ENCODE measurements around the gene ARHGDIG. TPM values are rescaled to one million over a fixed set of nuclear protein-coding genes. Genes with fewer than 3 reads are reported as not detected.

The ARHGDIG gene
- total RNA-seq (1 to 10 TPM in 2 of 9 donors, under 1 TPM in 4, not detected in 3; 0.23 to 2.1 (median 0.64) TPM), polyA plus RNA-seq (1 to 10 TPM in 2 of 3 donors, under 1 TPM in 1; 0.40 to 3.5 (median 1.3) TPM)
- long read RNA-seq, donor 1, result 0 reads
- long read RNA-seq, donor 2, partial matches to known transcripts, result 0 of 1 reads
- long read RNA-seq, donor 2, other reads (novel, unspliced or antisense), result 0 of 1 reads
- long read RNA-seq, donor 3, result 0 reads
- long read RNA-seq, donor 4, result 0 reads
- long read RNA-seq, donor 5, result 0 reads
- long read RNA-seq, donor 6, result 0 reads
- long read RNA-seq, donor 7, result 0 reads
- long read RNA-seq, donor 8, result 0 reads
- long read RNA-seq, donor 9, result 0 reads
- long read RNA-seq, donor 10, partial matches to known transcripts, result 0 of 2 reads
- long read RNA-seq, donor 10, other reads (novel, unspliced or antisense), result 0 of 2 reads

DNA sequence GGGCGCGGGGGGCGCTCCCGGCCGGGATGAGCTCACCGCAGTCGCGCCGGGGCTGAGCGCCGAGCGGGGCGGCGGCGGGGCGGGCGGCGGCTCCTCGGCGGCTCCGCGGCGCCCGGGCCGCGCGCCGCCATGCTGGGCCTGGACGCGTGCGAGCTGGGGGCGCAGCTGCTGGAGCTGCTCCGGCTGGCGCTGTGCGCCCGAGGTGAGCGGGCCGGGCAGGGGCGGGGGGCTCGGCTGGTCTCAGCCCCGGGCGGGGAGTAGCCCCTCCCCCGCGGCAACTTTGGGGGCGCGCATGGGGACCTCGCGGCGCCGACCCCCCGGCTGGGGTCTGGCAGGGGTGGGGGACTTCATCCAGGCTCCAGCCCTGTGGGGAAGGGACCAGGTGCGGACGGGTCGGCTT lies at the start of gene ARHGDIG:
TSS of gene ARHGDIG (plus strand) at position 40 of the 400 bp plus-strand sequence. CDS start at position 130, 90 bp downstream.
- peak within 1 kb of the TSS in 1 of 4 donors; percentile 42 for H3K4me3 ChIP-seq
- peaks cover 0 to 5% of the 10 kb centered on the region in 2 donors for H3K4me1 ChIP-seq (replicated peaks in 1 of 2)
- no peaks in the 10 kb centered on the region for H3K36me3 ChIP-seq (replicated peaks in 1 of 2)
- peaks cover 14% of the 10 kb centered on the region for H3K27me3 ChIP-seq
- intact Hi-C loops (cut with DNase I), result no loop called here
- 1 to 2% methylated on average over 48 to 54 of the region's 54 CpGs; no CpG with 5 or more reads in 2 of the 4 donors for WGBS, 4 donors
- no peak within 1 kb of the TSS for H3K27ac ChIP-seq
- no peak for TF ChIP-seq POLR2A (IDR thresholded peaks at IDR 0.05)
- TF ChIP-seq, protein P1, sequence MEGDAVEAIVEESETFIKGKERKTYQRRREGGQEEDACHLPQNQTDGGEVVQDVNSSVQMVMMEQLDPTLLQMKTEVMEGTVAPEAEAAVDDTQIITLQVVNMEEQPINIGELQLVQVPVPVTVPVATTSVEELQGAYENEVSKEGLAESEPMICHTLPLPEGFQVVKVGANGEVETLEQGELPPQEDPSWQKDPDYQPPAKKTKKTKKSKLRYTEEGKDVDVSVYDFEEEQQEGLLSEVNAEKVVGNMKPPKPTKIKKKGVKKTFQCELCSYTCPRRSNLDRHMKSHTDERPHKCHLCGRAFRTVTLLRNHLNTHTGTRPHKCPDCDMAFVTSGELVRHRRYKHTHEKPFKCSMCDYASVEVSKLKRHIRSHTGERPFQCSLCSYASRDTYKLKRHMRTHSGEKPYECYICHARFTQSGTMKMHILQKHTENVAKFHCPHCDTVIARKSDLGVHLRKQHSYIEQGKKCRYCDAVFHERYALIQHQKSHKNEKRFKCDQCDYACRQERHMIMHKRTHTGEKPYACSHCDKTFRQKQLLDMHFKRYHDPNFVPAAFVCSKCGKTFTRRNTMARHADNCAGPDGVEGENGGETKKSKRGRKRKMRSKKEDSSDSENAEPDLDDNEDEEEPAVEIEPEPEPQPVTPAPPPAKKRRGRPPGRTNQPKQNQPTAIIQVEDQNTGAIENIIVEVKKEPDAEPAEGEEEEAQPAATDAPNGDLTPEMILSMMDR (IDR thresholded peaks at IDR 0.05), result no peak
- H3K9me3 ChIP-seq (replicated peaks in 1 of 3), result no peaks in the 10 kb centered on the region
- no peak for DNase-seq

DNA sequence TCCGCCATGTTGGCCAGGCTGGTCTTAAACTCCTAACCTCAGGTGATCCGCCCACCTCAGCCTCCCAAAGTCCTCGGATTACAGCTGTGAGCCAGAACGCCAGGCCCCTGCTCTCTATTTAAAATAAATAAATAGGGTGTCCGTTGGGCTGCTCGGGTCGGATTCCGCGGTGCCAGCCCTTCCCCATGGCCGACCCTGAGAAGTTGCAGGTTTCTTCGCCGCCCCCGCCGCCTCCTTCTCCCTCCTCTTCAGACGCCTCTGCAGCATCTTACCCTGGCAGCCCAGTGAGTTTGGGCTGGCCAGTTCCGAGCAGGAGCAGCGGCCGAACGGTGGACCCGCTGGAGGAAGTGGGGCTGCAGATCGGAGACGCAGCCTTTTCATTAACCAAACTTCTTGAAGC lies 49.4 kb upstream of the ARHGDIG start:
- Histone ChIP-seq H3K27ac (no peak overlapping the region), H3K4me3 (no peak overlapping the region), H3K36me3 (replicated peaks in 1 of 2) (peaks cover 0 to 14% of the 10 kb centered on the region in 2 donors), H3K4me1 (replicated peaks in 1 of 2) (peaks cover 17 to 21% of the 10 kb centered on the region in 2 donors), H3K9me3 (replicated peaks in 1 of 3) (no peaks in the 10 kb centered on the region), H3K27me3 (no peaks in the 10 kb centered on the region)
- intact Hi-C loops (cut with DNase I), result loop anchor here (10.0 kb wide), 1 partner anchor 124 kb away; the partner anchor contains the start of gene AXIN1 (in 2 of the 2)
- no peak for DNase-seq
- 74 to 83% (median 82%) methylated on average over 17 to 22 of the region's 22 CpGs for WGBS, 4 donors
- no peak for TF ChIP-seq POLR2A (IDR thresholded peaks at IDR 0.05)
- TF ChIP-seq, protein P1 (IDR thresholded peaks at IDR 0.05), result no peak

DNA sequence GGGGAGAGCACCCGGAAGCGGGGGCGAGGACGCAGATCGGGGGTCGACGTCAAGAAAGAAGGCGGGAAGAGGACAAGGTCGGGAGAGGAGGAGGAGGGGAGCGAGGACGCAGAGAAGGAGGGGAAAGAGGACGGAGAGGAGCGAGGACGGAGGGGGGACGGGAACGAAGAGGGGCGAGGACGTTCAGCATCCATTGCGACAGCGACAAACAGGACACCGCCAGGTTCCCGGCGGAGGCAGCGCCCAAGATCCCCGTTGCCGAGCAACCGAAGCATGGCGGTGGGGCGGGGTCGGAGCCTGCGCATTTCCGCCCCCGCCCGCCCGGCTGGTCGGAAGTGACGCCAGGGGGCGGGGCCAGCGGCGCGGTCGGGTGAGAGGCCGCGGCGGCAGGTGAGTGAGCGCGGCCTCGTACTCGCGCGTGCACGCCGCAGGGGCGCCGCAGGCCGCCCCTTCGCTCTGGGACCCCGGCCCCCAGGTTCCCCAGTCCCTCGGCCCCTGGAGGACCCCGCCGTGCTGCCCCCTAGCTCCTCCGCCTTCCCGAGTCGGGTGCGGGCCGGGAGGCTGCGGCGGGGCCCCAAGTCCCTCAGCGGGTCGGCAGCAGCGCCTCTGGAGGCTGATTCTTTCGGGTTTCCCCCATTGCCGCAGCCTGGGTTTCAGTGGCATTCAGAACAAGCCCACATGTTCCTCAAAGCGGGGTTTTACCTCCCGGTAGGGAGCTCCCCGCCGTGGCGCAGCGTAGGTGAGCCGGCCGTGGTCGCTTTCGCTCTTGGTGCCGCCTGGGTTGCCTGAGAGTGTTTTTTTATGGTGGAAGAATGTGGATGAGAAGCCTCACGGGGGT lies 45.7 kb upstream of the ARHGDIG start, which contains the start of gene FAM234A:
TSS of gene FAM234A (plus strand) at position 354 of the 838 bp plus-strand sequence. CDS start 19,593 bp downstream, outside the sequence.
- Histone ChIP-seq H3K4me3 (peak within 1 kb of the TSS in 3 of 4 donors; percentile 35 to 78 (median 72)), H3K36me3 (replicated peaks in 1 of 2) (no peaks in the 10 kb centered on the region), H3K27ac (peak within 1 kb of the TSS; percentile 89 to 99 (median 98)), H3K4me1 (replicated peaks in 1 of 2) (peaks cover 4 to 9% of the 10 kb centered on the region in 2 donors), H3K27me3 (no peaks in the 10 kb centered on the region), H3K9me3 (replicated peaks in 1 of 3) (no peaks in the 10 kb centered on the region)
- 0 to 1% (median 0%) methylated on average over 26 to 83 of the region's 85 CpGs for WGBS, 4 donors
- peak; percentile 94 to 97 (median 96) for DNase-seq
- TF ChIP-seq, protein P1 (IDR thresholded peaks at IDR 0.05), result peak in 5 of 6 experiments; percentile 16 to 50 (median 36)
- TF ChIP-seq POLR2A (IDR thresholded peaks at IDR 0.05), result peak; percentile 90 to 92
- intact Hi-C loops (cut with DNase I), result loop anchor here (10.0 kb wide), 1 partner anchor 120 kb away; the partner anchor contains the start of gene AXIN1 (in 2 of the 2)

DNA sequence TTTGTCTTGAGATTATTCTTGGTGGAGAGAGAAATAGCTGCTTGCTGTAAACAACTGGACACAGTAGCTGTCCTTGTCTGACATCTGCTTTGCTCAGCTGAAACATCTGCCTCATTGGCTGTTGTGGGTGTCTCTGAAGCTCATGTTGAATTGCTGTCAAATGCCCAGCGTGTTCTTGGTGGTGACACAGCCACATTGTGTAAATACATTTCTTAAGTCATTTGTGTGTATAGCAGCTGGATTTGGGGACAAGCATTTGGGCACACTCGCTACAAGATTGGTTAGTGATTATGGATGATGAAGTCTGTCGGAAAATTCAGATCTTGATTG lies 40.5 kb upstream of the ARHGDIG start:
- TF ChIP-seq, protein P1 (IDR thresholded peaks at IDR 0.05), result no peak
- TF ChIP-seq POLR2A (IDR thresholded peaks at IDR 0.05), result no peak
- Histone ChIP-seq H3K27ac (peak overlapping the region in 1 of 5 donors; percentile 6), H3K4me1 (replicated peaks in 1 of 2) (peaks cover 4 to 6% of the 10 kb centered on the region in 2 donors), H3K4me3 (no peak overlapping the region), H3K27me3 (no peaks in the 10 kb centered on the region), H3K9me3 (replicated peaks in 1 of 3) (no peaks in the 10 kb centered on the region), H3K36me3 (replicated peaks in 1 of 2) (no peaks in the 10 kb centered on the region)
- peak in 1 of 7 donors; percentile 32 for DNase-seq
- WGBS, 4 donors, result 70 to 80% (median 71%) methylated on average over 3 of the region's 3 CpGs
- intact Hi-C loops (cut with DNase I), result loop anchor here (10.0 kb wide), 1 partner anchor 115 kb away; the partner anchor contains the start of gene AXIN1 (in 2 of the 2)
